Testis (tissue), 2 donors: Measurements from ENCODE around the gene CCDC194.

Source experiments
- CTCF ChIP-seq, 3 experiments: fragments of 450-650 bp in 2 of 3; fragments of 200-600 bp in 1 of 3; sonication (generic) in 1 of 3; IDR thresholded peaks; one replicate each; pipeline ENCODE4 v1.5.1; 2016 to 2019; ENCODE audit warnings: antibody characterized with exemption in 3 of 3, mild to moderate bottlenecking in 2 of 3, moderate library complexity in 1 of 3
- POLR2A ChIP-seq: fragments of 450-650 bp; IDR thresholded peaks from one replicate; pipeline ENCODE4 v1.6.1; 2017; ENCODE audit warnings: antibody characterized with exemption, mild to moderate bottlenecking, moderate library complexity

GRCh38 chr19:17436874-17437267, 42.9 kb upstream of the CCDC194 start:
- no peak for TF ChIP-seq POLR2A
- no peak for TF ChIP-seq CTCF (IDR thresholded peaks at IDR 0.05)
